Loucy (cell line): ENCODE measurements around the gene ENHO.

Source experiments
- H2AFZ ChIP-seq: fragments of 200-600 bp; sonication (generic); 2 replicates; pipeline ENCODE4 v1.6.0; 2016; ENCODE audit warnings: antibody characterized with exemption, mild to moderate bottlenecking, low read length, moderate library complexity
- H3F3A ChIP-seq: fragments of 200-600 bp; 2 replicates; pipeline ENCODE4 v1.6.0; 2016; ENCODE audit warnings: antibody characterized with exemption, low read depth, mild to moderate bottlenecking
- H3K27me3 ChIP-seq: fragments of 200-600 bp; sonication (generic); 2 replicates; pipeline ENCODE4 v1.6.1; 2014; ENCODE audit warnings: low read length, mild to moderate bottlenecking; ENCODE audit not compliant: insufficient read depth, poor library complexity, severe bottlenecking
- H3K36me3 ChIP-seq: fragments of 200-600 bp; sonication (generic); 2 replicates; pipeline ENCODE4 v1.6.1; 2016; ENCODE audit warnings: low read length; ENCODE audit not compliant: insufficient read depth
- H3K4me1 ChIP-seq: fragments of 200-600 bp; sonication (generic); 2 replicates; pipeline ENCODE4 v1.5.1; 2014; ENCODE audit warnings: low read length, mild to moderate bottlenecking; ENCODE audit not compliant: insufficient read depth, poor library complexity, severe bottlenecking
- H3K4me2 ChIP-seq: fragments of 200-600 bp; sonication (generic); 2 replicates; pipeline ENCODE4 v1.6.0; 2014; ENCODE audit warnings: antibody characterized with exemption, low read length, low read depth, mild to moderate bottlenecking; ENCODE audit not compliant: poor library complexity, severe bottlenecking
- H3K4me3 ChIP-seq: fragments of 200-600 bp; sonication (generic); 2 replicates; pipeline ENCODE4 v1.5.1; 2014; ENCODE audit warnings: low read length, mild to moderate bottlenecking, mixed read lengths; ENCODE audit not compliant: poor library complexity, severe bottlenecking
- H3K79me2 ChIP-seq: fragments of 200-600 bp; sonication (generic); 2 replicates; pipeline ENCODE4 v1.6.1; 2014; ENCODE audit warnings: low read length; ENCODE audit not compliant: insufficient read depth
- H3K9ac ChIP-seq: fragments of 200-600 bp; sonication (generic); 2 replicates; pipeline ENCODE4 v1.6.0; 2014; ENCODE audit warnings: mild to moderate bottlenecking, low read depth, low read length, moderate library complexity; ENCODE audit not compliant: poor library complexity, severe bottlenecking
- H3K9me2 ChIP-seq: fragments of 200-600 bp; sonication (generic); replicated peaks from 2 replicates; pipeline ENCODE4 v1.6.1; 2016; ENCODE audit warnings: low read depth, low read length, mixed read lengths
- H3K9me3 ChIP-seq: fragments of 200-600 bp; sonication (generic); 2 replicates; pipeline ENCODE4 v1.6.1; 2014; ENCODE audit warnings: mild to moderate bottlenecking, antibody characterized with exemption, low read length, low read depth; ENCODE audit not compliant: insufficient read depth
- H4K20me1 ChIP-seq: fragments of 200-600 bp; sonication (generic); 2 replicates; pipeline ENCODE4 v1.6.0; 2014; ENCODE audit warnings: antibody characterized with exemption, low read length, mild to moderate bottlenecking; ENCODE audit not compliant: insufficient read depth, poor library complexity, severe bottlenecking
- EZH2phosphoT487 ChIP-seq: fragments of 200-600 bp; IDR thresholded peaks from 2 replicates; pipeline ENCODE4 v1.6.1; 2018; ENCODE audit warnings: antibody characterized with exemption, mild to moderate bottlenecking, moderate library complexity, borderline replicate concordance
- TF ChIP-seq, protein P1 (sequence below): fragments of 200-600 bp; sonication (generic); conservative IDR thresholded peaks from 2 replicates; pipeline ENCODE4 v1.5.1; 2014; ENCODE audit warnings: mild to moderate bottlenecking, antibody characterized with exemption, low read length

Gene ENHO

DNA sequence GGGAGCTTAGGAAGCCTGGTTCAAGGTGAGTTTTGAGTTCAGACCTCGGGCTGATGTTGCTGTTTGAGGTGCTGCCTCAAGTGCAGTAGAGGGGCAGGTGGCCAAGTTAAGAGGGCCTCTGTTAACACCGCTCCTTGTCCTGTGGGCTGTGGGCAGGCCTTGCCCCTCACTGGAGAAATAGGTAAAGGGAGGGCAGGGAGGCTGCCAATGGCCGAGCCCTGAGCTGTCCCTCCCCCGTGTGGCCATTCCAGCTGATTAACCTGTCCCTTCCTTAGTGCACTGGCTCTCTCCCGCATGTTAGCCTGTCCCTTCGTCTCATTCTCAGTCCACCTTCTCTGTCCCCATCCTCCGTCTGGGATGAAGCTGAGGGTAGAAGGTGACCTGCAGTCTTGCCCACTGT is 45.3 kb upstream of the ENHO start:
- Histone ChIP-seq H2AFZ (no peak overlapping the region), H4K20me1 (no peaks in the 10 kb centered on the region), H3K9me2 (no peaks in the 10 kb centered on the region), H3K79me2 (no peaks in the 10 kb centered on the region), H3K9me3 (no peaks in the 10 kb centered on the region), H3K4me1 (no peaks in the 10 kb centered on the region), H3K4me3 (no peak overlapping the region), H3K4me2 (no peak overlapping the region), H3K36me3 (no peaks in the 10 kb centered on the region), H3K9ac (no peak overlapping the region), H3F3A (no peaks in the 10 kb centered on the region), H3K27me3 (no peaks in the 10 kb centered on the region)
- no peak for TF ChIP-seq EZH2phosphoT487
- TF ChIP-seq, protein P1, sequence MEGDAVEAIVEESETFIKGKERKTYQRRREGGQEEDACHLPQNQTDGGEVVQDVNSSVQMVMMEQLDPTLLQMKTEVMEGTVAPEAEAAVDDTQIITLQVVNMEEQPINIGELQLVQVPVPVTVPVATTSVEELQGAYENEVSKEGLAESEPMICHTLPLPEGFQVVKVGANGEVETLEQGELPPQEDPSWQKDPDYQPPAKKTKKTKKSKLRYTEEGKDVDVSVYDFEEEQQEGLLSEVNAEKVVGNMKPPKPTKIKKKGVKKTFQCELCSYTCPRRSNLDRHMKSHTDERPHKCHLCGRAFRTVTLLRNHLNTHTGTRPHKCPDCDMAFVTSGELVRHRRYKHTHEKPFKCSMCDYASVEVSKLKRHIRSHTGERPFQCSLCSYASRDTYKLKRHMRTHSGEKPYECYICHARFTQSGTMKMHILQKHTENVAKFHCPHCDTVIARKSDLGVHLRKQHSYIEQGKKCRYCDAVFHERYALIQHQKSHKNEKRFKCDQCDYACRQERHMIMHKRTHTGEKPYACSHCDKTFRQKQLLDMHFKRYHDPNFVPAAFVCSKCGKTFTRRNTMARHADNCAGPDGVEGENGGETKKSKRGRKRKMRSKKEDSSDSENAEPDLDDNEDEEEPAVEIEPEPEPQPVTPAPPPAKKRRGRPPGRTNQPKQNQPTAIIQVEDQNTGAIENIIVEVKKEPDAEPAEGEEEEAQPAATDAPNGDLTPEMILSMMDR, result no peak

DNA sequence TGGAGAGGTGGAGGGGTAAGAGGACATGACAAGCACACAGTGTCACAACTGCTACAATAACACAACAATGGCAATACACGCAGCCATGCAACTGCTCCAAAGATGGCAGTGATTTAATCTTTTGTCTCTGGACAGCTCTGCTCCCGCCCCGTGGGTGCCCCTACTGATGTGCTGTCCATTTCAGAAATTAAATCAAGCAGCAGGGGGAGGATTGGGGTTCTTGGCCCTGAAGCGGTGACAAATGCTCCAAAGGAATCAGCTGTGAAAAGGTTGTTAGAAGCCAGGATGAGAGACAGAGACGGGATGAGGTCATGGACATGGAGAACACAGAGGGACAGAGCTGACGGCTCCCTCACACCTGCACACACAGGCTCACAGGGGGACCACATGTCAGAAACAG is 44.2 kb upstream of the ENHO start:
- no peak overlapping the region for H3K9ac ChIP-seq
- H3K27me3 ChIP-seq, result no peaks in the 10 kb centered on the region
- no peaks in the 10 kb centered on the region for H3K79me2 ChIP-seq
- no peaks in the 10 kb centered on the region for H3K9me3 ChIP-seq
- no peaks in the 10 kb centered on the region for H3K4me1 ChIP-seq
- no peak overlapping the region for H2AFZ ChIP-seq
- TF ChIP-seq, protein P1, result no peak
- no peak for TF ChIP-seq EZH2phosphoT487
- H3F3A ChIP-seq, result no peaks in the 10 kb centered on the region
- H3K4me2 ChIP-seq, result no peak overlapping the region
- no peak overlapping the region for H3K4me3 ChIP-seq
- no peaks in the 10 kb centered on the region for H3K9me2 ChIP-seq
- H3K36me3 ChIP-seq, result no peaks in the 10 kb centered on the region
- no peaks in the 10 kb centered on the region for H4K20me1 ChIP-seq

DNA sequence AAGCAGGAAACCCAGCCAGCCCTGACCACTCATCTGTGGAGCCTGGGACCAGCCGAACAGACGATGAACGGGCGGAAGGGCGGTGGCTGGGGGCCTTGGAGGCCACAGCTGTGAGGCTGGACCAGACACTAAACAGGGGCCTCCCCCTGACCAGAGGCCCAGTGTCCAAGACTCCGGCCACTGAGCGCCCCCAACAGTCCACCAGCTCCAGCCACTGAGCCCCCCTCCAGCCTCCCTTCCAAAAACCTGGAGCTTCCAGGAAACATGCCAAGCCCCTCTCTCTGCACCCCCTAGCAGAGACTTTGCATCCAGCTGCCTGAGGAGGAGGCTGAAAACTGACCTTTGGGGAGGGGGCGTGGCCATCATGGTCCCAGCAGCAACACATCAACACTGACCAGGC is 43.5 kb upstream of the ENHO start:
- Histone ChIP-seq H3K4me1 (no peaks in the 10 kb centered on the region), H3K36me3 (no peaks in the 10 kb centered on the region), H3K9ac (no peak overlapping the region), H3K9me3 (no peaks in the 10 kb centered on the region), H2AFZ (no peak overlapping the region), H3K79me2 (no peaks in the 10 kb centered on the region), H4K20me1 (no peaks in the 10 kb centered on the region), H3F3A (no peaks in the 10 kb centered on the region), H3K4me3 (no peak overlapping the region), H3K9me2 (no peaks in the 10 kb centered on the region), H3K4me2 (no peak overlapping the region), H3K27me3 (no peaks in the 10 kb centered on the region)
- TF ChIP-seq, protein P1, result no peak
- no peak for TF ChIP-seq EZH2phosphoT487
